ENCODE results near the gene SMARCAL1.

The SMARCAL1 gene

GRCh38 chr2:216415541-216415940, 3.3 kb downstream of the SMARCAL1 start:
- ChIA-PET POLR2A (interaction anchor here (0.6 to 1.0 kb wide), 8 partner anchors 19 to 198 kb away, joined by 3 to 5 read pairs (median 3); partner anchors contain the start of genes MARCHF4 and RPL37A), CTCF (interaction anchor here (0.7 to 2.6 kb wide), 2 partner anchors 9 to 11 kb away, joined by 3 to 11 read pairs; no protein-coding TSS in a partner anchor)
- Histone ChIP-seq H3K36me3 (ENCODE audit: control insufficient read depth in 2 of 2, insufficient read depth in 1 of 2, low read length in 2 of 2) (peaks cover 9 to 58% of the 10 kb centered on the region in 2 experiments; a peak in 2 of 3 replicates), H3K9me3 (ENCODE audit: control insufficient read depth, insufficient read depth, low read depth, low read length) (no peaks in the 10 kb centered on the region), H3K4me3 (ENCODE audit: low read depth, low read length) (no peak overlapping the region), H3K4me1 (ENCODE audit: control insufficient read depth, insufficient read depth, low read length) (no peaks in the 10 kb centered on the region), H3K27ac (ENCODE audit: extremely low read depth, low read depth, low read length) (no peak overlapping the region)
- TF ChIP-seq AEBP2 (tag by site-specific recombination; IDR thresholded peaks at IDR 0.05; ENCODE audit: borderline replicate concordance) (no peak), ZNF658 (tag by site-specific recombination; IDR thresholded peaks at IDR 0.05) (no peak), ZFP41 (tag by site-specific recombination; IDR thresholded peaks at IDR 0.05; ENCODE audit: borderline replicate concordance) (no peak), ZNF184 (tag by site-specific recombination; IDR thresholded peaks at IDR 0.05) (no peak), OSR2 (tag by site-specific recombination; IDR thresholded peaks at IDR 0.05) (no peak), ZBTB48 (tag by site-specific recombination; IDR thresholded peaks at IDR 0.05) (no peak), ZNF692 (tag by site-specific recombination; IDR thresholded peaks at IDR 0.05) (no peak), PRDM2 (tag by site-specific recombination; IDR thresholded peaks at IDR 0.05; ENCODE audit: borderline replicate concordance) (no peak), ZNF707 (tag by site-specific recombination; IDR thresholded peaks at IDR 0.05) (no peak), ZSCAN5A (tag by site-specific recombination; IDR thresholded peaks at IDR 0.05) (no peak), ZNF341 (tag by site-specific recombination; IDR thresholded peaks at IDR 0.05; ENCODE audit: low read depth) (no peak), ZNF174 (tag by site-specific recombination; IDR thresholded peaks at IDR 0.05) (no peak), ZNF560 (tag by site-specific recombination; IDR thresholded peaks at IDR 0.05; ENCODE audit: borderline replicate concordance) (no peak)

Data from HEK293 (cell line).